Measurements from ENCODE around the gene FMNL3.

DNA sequence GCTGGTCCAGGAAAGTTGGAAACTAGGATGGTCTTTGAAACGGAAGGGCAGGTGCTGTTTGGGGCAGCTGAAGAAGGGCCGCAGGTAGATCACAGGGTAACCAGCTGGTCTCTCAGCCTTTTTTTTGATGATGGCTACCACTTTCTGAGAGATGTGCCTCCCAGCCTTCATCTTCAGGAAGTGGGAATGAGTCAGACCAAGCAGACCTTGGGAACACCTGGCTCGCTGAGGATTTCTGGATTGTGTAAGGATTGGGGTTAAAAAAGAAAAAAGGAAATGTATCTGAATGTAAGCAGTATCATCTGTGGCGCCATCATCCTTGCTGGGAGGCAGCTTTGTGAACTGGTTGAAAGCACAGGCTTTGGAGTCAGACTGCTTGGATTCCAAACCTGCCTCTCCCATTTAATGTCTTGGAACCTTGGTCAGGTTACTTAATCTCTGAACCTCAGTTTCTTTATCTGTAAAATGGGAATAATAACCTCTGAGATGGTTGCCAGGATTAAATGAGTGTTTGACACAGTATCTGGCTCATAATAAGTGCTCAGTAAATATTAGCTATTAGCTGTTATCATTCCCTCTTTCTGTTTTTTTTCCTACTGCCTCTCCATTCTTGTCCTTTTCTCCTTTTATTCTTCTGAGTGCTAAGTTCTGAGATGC is 82.2 kb downstream of the FMNL3 start:
- TF ChIP-seq CTCF (IDR thresholded peaks at IDR 0.05) = no peak
- TF ChIP-seq POLR2A (IDR thresholded peaks at IDR 0.05) = no peak
